ENCODE data around the gene SERPINA7.
"Not testable (repeated sequence)": the region's sequence is repeated elsewhere in the genome, so short reads cannot be mapped to it uniquely, and the experiment has no call there.

SERPINA7 gene

GRCh38 chrX:106038625-106039024 lies at the start of gene SERPINA7:
TSS of gene SERPINA7 (minus strand) at chrX:106038727. CDS start at chrX:106037058, 1,669 bp downstream.
- DNase-seq: no peak

- no peak for DNase-seq
These were observed 30.5 kb upstream of the SERPINA7 start for GRCh38 chrX:106069048-106069447.

GRCh38 chrX:106050054-106050453 lies 11.5 kb upstream of the SERPINA7 start:
- DNase-seq: no peak

GRCh38 chrX:106042296-106042695 lies 3.8 kb upstream of the SERPINA7 start:
- DNase-seq: no peak

GRCh38 chrX:106040861-106041260 lies 2.3 kb upstream of the SERPINA7 start:
- DNase-seq: no peak

- no peak for DNase-seq
These were observed 1.4 kb upstream of the SERPINA7 start for GRCh38 chrX:106039920-106040319.

- no peak for DNase-seq
These were observed 573 bp downstream of the SERPINA7 start for GRCh38 chrX:106037835-106038473.

- DNase-seq: no peak
These were observed 1.8 kb downstream of the SERPINA7 start for GRCh38 chrX:106036716-106037115.

- DNase-seq: no peak
These were observed 3.5 kb downstream of the SERPINA7 start for GRCh38 chrX:106035064-106035463.

GRCh38 chrX:106023947-106024346 lies 14.6 kb downstream of the SERPINA7 start:
- no peak for DNase-seq

GRCh38 chrX:106022238-106022637 lies 16.3 kb downstream of the SERPINA7 start:
- no peak for DNase-seq

- no peak for DNase-seq
These were observed 24.3 kb downstream of the SERPINA7 start for GRCh38 chrX:106014119-106014775.

GRCh38 chrX:106009145-106009544 lies 29.4 kb downstream of the SERPINA7 start:
- DNase-seq: no peak

GRCh38 chrX:106007815-106008214 lies 30.7 kb downstream of the SERPINA7 start:
- no peak for DNase-seq

- DNase-seq: no peak
These were observed 32.8 kb downstream of the SERPINA7 start for GRCh38 chrX:106005684-106006083.

- not testable (repeated sequence) for DNase-seq
These were observed 37.9 kb downstream of the SERPINA7 start for GRCh38 chrX:106000609-106001008.

GRCh38 chrX:106000203-106000602 lies 38.3 kb downstream of the SERPINA7 start:
- no peak for DNase-seq

GRCh38 chrX:105999294-105999693 lies 39.2 kb downstream of the SERPINA7 start:
- DNase-seq: no peak

GRCh38 chrX:105988487-105988886 lies 50.0 kb downstream of the SERPINA7 start:
- not testable (repeated sequence) for DNase-seq
